SKM-1 treated with dmso at 0.1 percent for 144 hours (cell line): Measurements from ENCODE around the gene TCAIM.
"Not testable (repeated sequence)": the region's sequence is repeated elsewhere in the genome, so short reads cannot be mapped to it uniquely, and the experiment has no call there.

Experiments
- DNase-seq: peaks from one replicate; lab custom pipeline; 2025; ENCODE audit not compliant: unreplicated experiment; lab: John Stamatoyannopoulos, UW

The TCAIM gene

DNA sequence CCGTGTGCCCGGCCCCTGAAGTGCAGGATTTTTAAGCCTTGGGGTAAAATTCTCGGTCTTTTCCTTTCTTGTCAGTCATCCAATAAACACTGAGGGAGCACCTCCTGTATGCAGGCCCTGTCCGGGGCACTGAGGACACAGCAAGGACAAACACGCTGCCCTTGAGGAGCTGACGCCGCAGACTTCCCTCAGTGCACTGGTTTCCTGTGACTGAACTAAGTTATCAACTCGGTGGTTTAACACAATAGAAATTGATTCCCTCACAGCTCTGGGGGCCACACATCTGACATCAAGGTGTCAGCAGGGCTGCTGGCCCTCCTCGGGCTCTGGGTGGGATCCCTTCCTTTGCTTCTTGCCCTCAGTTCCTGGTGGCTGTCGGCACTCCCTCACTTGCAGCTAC, 73.8 kb downstream of the TCAIM start:
- no peak for DNase-seq

DNA sequence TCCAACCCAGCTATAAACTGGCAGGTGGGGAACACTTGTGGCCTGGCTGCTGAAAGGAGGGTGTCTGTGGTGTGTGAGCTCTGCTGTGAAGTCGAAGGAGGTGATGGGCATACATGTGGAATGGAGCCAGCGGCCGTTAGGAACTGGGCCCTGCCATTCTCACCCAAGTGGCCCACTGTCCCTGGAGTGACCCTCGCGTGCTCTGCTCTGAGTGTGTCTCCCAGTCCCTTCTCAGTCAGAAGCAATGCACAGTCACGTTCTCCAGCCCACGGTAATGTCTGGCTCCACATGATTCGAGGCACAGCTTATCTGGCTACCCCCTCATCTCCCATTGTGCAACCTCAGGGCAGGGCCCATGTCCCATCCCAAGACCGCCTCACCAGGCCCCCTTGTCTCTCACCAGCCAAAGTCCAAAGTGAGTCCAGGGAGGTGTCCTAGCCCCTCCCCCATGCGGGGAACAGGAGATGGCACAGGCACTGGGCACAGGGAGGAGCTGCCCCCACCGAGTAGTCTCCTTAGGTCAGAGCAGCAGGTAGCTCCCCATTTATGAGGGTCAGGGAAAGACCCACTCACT, 76.0 kb downstream of the TCAIM start:
- DNase-seq, result no peak

- no peak for DNase-seq
Measured at GRCh38 chr3:44415421-44415820, 76.9 kb downstream of the TCAIM start.

- no peak for DNase-seq
Measured at GRCh38 chr3:44416031-44417030, 77.8 kb downstream of the TCAIM start.

GRCh38 chr3:44418118-44418517, 79.6 kb downstream of the TCAIM start:
- not testable (repeated sequence) for DNase-seq

- DNase-seq, result no peak
Measured at GRCh38 chr3:44418549-44418948, 80.0 kb downstream of the TCAIM start.

GRCh38 chr3:44419116-44419922, 80.8 kb downstream of the TCAIM start:
- DNase-seq, result no peak

- no peak for DNase-seq
Measured at GRCh38 chr3:44419923-44420650, 81.5 kb downstream of the TCAIM start.

GRCh38 chr3:44420676-44421075, 82.1 kb downstream of the TCAIM start:
- DNase-seq, result no peak

DNA sequence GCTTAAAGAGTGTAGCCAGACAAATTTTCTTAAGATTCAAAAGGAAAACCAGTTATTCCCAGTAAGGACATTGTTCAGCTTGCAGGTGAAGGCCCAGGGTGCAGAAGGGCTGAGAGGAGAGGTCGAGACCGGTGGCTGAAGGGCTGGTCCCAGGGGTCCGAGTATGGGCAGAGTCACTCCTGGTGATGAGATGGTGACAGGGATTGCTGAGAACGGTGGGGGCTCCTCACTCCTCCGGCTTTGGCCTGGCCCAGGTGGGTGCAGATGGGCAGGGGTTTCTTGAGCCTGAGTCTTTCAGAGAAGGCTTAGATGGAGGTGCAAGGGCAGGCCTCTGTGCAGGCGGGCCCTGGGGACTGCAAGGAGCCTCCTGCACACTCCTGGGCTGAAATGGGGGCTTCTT, 82.7 kb downstream of the TCAIM start:
- DNase-seq, result no peak

GRCh38 chr3:44424758-44425157, 86.2 kb downstream of the TCAIM start:
- DNase-seq, result no peak

DNA sequence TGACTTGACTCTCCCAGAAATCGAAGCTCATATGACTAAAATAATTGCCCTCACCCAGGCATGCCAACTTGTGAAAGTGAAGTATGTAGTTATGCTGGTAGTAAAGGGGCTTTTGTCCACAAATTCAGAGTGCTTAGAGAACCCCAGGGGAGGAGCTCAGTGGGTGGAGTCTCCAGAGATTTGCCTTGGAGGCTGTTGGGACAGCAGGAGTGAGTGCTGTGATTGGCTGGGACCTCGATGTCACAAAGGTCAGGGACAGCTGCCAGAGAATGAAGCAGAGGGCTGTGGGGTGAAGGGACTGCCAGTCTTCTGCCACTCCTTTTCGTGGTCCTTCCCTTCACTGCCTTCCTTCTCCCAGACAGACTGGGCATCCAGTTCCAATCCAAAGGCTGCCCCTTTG, 89.1 kb downstream of the TCAIM start:
- DNase-seq, result no peak

GRCh38 chr3:44428910-44429309, 90.3 kb downstream of the TCAIM start:
- DNase-seq, result no peak

DNA sequence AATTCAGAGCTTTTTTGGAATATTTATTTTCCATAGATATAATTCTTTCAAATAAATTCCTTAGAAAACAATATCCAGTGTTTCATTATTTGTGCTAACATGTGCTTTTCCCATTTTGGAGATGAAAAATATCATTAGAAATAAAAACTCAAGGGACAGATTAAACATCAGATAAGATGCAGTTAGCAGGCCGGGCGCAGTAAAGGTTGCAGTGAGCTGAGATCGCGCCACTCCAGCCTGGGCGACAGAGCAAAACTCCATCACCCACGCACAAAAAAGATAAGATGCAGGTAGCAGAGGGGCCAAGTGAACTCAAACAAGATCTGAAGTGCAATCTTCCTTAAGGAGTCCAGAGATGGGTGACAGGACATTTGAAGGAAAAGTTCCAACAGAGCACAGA, 90.9 kb downstream of the TCAIM start:
- no peak for DNase-seq

DNA sequence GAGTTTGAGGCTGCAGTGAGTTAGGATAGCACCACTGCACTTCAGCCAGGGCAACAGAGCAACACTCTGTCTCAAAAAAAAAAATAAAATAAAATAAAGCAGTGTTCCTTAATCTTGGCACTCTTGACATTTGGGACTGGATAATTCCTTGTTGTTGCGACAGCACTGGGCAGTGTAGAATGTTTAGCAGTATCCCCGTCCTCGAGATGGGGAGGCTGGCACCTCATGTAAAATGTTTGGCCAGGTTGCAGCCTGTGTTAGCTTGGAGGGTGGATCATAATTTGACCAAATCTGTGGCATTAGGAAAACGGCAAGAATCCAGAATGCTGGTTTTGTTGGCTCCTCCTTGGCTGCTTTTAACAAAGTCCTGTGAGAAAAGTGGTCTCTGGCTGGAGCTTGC, 91.9 kb downstream of the TCAIM start:
- no peak for DNase-seq

GRCh38 chr3:44434834-44435510, 96.4 kb downstream of the TCAIM start:
- no peak for DNase-seq

- DNase-seq, result no peak
Measured at GRCh38 chr3:44436181-44436580, 97.6 kb downstream of the TCAIM start.

GRCh38 chr3:44437800-44438199, 99.2 kb downstream of the TCAIM start:
- no peak for DNase-seq

- DNase-seq, result peak; percentile 99
Measured at GRCh38 chr3:44439499-44440295, 101.1 kb downstream of the TCAIM start.
